ENCODE results near the gene CCT8.

CCT8 gene, protein sequence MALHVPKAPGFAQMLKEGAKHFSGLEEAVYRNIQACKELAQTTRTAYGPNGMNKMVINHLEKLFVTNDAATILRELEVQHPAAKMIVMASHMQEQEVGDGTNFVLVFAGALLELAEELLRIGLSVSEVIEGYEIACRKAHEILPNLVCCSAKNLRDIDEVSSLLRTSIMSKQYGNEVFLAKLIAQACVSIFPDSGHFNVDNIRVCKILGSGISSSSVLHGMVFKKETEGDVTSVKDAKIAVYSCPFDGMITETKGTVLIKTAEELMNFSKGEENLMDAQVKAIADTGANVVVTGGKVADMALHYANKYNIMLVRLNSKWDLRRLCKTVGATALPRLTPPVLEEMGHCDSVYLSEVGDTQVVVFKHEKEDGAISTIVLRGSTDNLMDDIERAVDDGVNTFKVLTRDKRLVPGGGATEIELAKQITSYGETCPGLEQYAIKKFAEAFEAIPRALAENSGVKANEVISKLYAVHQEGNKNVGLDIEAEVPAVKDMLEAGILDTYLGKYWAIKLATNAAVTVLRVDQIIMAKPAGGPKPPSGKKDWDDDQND

DNA sequence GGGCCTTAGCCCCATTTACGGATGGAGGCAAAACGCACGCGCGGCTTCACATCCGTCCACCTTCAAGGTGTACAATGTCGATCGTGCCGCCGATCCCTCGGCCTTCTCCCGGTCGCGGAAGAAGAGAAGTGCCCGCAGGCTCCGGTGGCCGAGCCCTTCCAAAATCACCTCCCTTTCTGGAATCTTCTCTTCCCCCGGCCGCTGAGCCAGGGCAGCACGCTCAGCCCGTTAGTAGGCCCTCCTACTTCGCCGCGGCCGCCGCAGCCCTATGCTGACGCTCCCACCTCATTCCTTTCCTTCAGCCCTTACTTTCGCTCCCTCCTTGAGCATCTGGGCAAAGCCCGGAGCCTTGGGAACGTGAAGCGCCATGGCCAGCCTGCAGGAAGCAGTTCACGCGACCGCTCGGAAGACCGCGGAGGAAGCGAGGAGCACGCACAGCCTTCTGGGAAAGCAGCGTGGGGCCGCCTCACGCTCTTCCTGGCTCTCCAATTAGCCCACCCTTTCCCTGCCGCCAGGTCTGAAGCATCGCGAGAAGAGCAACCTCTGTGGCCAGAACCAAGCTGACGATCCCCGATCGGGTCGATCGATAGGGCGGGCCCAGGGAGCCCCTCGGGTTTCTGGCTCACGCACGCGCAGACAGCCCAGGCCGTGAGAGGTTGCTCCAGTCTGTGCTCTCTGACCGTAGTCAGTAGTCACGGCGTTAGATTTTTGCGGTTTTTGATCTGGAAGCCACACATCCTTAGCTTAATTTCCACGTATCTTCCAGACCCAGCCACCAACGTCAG lies at the start of gene CCT8:
TSS of gene CCT8 (minus strand) at position 427 of the 785 bp plus-strand sequence. CDS start at position 369, 58 bp downstream.
- peak; percentile 95 for DNase-seq (ENCODE audit: low read depth)

DNA sequence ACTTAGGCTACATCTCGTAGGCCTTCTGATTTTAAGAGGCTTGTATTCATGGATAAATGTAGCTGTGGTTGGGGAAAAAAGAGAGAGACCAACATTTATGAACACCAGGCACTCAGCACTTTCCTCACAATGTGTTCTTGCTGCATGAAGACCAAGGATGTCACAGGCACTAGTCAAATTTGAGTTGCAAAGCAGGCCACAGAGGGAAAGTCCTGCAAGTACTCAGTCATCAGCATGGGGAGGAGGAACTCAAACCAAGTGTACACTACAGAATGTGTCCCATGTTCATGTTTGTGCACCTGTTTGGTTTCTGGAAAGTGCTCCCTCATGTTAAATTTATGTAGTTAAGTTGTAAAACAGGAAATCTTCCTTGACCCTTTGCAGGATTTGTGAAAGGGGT lies 48.3 kb upstream of the CCT8 start:
- DNase-seq (ENCODE audit: low read depth) = no peak

DNA sequence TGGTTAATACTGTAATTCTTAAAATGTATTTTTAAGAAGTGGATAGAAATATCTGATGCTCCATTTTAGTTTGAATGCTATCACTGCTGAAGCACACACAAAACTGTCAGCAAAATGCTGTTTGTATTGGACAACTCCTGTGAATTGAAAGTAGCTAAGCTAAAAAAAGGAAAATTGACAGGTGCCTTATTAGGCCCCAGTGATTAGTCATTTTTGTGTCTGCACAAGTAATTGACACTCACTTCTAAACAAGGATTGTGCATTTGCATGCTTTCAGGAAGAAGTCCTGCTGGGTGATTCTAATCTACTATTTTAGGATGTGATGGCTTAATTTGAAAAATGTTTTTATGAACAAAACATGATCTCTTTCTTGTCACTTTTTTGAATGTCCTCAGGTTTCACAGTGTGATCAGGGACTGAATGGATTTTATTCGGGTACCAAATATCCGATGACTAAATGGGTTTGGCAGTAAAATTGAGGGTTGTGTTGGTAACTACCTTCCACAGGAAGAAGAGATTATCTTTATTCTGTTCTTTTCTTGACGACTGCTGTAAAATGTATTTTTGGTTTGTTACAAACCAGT lies 44.0 kb upstream of the CCT8 start:
- DNase-seq (ENCODE audit: low read depth) = no peak

DNA sequence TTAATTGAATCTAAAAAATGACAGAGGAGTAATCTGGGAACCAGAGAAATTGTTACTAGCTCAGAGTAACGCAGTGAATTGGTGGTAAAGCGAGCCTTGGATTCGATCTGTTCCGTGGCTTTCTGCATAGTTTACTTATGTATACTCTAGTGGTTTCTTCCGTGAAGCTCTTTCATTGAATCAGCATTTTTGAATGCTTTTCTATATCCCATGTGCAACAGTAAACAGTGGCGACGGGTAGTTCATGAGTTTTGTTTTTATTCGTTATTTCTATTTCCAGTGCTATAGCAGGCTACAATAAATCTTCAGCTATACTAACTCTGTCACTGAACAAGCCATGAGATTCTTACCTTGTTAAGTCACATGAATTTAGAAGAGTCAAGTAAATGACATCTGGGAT lies 42.5 kb upstream of the CCT8 start:
- no peak for DNase-seq (ENCODE audit: low read depth)

DNA sequence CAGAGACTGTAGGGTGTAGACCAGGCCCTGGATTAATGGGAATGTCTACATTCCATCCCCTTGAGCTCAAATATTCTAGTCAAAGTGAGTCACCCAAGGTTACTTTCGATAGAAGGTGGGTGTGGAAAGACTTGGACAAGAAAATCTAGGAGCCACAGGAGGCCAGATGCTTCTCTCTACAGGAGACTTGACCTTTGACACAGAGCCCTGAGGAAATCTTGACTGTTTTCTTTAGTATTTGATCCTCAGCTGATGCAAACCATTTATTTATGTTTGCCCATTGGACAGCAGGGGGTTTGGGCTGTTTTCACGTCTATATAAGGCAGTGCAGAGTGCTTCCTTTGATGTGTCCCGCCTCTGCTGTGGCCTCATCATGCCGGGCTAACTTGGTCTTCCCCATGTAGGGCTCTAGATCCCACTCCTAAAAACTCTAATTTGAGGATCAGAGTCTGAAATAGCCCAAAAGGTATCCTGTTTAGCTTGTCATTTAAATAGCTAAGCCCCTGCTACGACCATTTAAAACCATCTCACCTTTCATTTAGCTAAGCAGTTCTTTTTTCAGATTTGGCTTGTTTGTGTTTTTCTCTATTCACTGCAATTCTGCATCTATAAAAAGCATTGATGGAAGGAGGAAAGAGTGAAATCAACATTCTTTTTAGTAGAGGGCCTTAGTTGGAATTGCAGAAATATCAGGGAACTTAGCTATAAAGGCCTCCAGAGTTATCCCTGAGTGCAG lies 41.5 kb upstream of the CCT8 start:
- DNase-seq (ENCODE audit: low read depth) = no peak

DNA sequence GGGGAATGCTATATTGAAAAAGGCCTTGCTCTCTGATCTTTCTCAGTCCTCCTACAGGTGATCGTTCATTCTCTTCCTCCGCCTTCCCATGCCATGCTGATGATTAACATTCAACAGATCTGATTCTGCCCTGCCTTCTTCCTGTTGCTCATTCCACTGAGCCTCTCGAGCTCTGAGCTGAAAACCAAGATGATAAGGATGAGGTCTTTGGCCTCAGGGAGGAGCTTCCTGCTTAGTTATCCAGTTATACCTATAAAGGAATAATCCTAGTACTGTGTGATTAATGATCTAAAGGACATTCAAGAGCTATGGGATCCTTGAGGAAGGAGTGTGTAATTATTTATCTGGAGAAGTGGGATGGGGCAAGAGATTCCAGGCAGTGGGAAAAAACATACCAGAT lies 31.8 kb upstream of the CCT8 start:
- DNase-seq (ENCODE audit: low read depth) = no peak

DNA sequence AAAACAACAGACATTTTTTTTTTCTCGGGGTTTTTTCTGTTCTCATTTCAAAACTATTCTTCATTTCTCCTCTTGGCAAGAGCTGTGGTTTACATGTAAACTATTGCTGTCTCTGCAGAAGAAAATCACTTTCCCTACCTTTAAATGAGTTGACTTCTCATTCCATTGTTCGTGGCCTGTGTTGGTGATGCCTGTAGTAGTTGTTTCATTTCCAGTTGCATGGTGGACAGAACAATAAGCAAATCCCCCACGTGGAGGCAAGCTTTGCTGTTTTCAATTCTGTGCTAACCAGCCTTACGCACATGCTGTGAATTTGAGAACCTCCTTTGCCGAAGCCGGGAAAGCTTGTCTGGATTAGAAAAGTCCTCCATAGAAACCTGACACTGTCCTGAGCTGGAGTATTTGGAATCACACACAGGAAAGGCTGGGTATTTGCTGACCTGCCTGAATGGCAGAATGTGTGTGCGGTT lies 30.8 kb upstream of the CCT8 start:
- no peak for DNase-seq (ENCODE audit: low read depth)

DNA sequence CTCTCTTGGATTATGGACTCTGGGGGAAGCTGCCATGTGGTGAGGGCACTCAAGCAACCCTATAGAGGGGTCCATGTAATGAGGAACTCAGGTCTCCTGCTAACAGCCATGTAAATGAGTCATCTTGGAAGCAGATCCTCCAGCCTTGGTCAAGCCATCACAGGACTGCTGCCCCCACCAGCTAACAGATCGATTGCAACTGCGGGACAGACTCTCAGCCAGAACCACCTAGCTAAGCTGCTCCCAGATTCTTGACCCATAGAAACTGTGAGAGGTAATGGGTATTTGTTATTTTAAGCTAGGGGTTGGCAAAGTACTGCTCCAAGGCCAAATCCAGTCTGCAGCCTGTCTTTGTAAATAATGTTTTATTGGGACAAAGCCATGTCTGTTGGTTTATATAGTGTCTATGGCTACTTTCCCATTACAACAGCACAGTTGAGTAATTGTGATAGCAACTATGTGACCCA lies 29.4 kb upstream of the CCT8 start:
- DNase-seq (ENCODE audit: low read depth) = no peak

DNA sequence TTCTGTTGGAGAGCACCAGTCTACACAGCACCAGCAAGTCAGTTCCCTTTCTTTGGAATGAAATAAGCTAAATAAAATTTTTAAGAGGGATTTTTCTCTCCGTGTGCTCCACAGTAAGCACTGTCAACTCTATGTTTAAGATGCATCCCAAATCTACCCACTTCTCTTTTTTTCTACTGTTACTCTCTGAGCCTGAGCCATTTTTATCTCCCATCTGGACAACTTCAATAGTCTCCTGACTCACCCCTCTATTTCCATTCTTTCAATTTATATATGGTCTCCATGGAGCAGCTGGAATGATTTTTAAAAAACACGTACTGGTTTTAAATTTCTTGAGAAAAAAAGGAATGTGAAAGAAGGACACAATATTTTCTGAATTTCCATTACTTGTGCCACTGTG lies 24.7 kb upstream of the CCT8 start:
- DNase-seq (ENCODE audit: low read depth) = no peak

DNA sequence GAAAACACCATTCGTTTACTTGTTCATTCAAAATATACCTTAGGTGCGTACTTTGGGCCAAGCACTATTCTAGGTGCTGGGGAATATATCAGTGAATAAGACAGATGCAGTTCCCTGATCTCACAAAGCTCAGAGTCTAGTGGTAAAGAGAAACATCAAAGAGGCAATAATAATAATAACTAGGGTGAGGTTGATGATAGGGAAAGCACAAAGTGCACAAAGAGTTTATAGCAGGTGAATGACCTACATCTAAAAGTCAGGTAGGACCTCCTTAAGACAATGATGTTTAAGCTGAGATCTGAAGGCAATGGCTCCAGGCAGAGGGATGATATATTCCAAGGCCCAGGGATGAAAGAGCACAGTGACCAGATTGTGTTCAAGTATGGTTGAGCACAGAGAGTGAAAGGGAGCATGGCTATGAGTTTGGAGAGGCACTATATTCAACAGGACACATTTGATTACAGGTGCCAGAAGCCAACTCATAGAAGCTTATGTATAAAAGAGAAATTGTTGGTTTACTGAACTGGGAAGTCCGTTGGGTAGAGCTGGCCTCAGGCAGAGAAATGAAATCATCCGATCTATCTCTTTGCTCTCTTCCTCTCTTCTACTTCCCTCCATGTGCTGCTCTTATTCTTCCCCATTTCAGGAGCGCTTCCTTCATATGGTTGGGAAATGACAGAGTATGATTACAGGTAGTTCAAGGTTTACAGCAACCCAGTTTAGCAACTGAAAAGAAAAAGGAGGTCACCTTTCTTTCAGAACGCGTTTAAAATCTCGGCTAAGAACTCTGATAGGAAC lies 23.0 kb upstream of the CCT8 start:
- DNase-seq (ENCODE audit: low read depth) = no peak

DNA sequence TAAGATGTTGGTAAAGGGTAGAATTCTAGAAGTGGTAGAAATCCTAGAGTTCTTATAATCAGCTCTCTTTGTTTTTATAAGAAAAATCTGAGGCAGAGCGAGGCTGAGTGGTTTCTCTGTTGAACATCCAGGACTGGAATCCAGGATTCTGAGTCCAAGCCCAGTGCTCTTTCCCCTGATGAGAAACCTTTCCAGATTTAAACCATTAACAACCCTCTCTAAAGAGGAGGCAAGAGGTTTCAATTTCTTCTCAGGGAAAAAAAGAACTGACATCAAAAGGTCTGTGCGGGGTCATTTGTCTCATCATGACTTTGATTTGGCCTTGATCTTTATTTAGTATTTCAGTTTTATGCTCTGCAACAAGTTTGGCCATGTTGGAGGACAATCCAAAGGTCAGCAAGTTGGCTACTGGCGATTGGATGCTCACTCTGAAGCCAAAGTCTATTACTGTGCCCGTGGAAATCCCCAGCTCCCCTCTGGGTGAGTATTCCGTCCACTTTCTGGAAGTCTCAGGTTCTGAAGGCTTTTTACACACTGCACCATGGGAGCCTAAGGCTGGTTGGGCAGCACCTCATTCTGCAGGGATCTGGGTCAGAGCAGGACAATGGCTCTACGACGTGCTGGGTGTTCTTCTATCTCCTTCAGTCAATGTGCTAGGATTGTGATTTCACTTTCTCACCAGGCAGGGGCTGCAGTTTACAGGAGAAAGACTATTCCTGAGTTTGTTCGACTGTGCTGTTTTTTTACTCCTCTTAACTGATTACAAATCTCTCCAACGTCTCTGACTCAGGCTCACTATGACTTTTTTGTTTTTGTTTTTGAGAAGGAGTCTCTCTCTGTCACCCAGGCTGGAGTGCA lies 18.9 kb upstream of the CCT8 start:
- no peak for DNase-seq (ENCODE audit: low read depth)

DNA sequence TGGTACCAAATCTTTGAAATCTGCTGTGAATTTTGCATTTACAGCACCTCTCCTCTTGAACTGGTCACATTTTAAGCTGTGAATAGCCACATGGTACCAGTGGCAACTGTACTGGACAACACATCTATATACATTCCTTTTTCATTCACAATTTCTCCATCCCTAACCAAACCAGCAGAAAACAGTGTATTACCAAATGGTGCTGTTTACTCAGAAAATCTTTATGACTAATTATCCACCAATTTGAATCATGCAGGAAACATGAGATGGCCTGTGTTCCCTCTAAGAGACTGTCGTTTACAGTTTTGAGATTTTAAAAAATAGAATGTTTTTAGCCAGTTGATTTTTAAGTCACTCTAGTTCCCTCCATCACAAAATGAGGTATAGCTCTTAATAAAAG lies 17.6 kb upstream of the CCT8 start:
- no peak for DNase-seq (ENCODE audit: low read depth)

DNA sequence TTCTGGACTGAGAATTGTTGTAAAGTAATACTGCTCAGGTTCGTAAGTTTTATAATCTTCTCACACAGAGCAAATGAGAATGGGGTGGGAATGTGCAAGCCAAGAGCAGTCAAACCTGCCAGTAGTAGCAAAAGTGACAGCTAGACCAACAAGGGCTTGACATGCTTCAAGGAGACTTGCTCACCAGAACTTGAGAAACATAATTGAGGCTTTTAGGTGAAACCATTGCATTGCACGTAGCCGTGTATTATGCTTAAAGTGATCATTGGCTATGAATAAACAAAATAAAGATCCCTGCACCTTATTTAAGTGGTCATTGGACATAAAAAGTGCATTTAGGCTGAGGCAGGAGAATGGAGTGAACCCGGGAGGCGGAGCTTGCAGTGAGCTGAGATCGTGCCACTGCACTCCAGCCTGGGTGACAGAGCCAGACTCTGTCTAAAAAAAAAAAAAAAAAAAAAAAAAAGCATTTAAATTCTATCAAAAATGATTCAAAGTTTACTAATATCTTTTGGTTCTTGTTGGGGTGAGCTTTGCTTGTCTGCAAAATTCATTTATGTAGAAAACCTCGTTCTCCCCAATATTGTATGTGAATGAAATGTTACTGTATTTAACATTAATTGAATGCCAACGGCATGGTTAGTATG lies 11.8 kb upstream of the CCT8 start:
- DNase-seq (ENCODE audit: low read depth) = no peak

DNA sequence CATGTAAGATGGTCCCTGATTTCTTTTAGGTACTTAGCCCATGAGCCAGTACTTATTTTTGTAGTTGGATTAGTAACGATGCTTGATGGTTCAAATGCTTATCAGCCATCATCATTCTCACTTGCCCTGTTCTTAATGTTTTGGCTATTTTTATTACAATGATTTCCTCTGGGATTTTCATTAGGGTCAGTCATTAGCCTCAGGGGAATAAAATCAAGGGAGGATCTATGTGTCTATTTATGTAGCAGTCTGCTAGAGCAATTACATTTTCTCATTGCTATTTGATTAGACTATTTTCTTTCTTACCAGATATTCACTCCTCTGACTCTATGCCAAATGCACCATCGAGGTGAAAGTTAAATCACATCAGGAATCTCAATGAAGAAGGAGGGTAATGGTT lies 10.9 kb upstream of the CCT8 start:
- DNase-seq (ENCODE audit: low read depth) = no peak

DNA sequence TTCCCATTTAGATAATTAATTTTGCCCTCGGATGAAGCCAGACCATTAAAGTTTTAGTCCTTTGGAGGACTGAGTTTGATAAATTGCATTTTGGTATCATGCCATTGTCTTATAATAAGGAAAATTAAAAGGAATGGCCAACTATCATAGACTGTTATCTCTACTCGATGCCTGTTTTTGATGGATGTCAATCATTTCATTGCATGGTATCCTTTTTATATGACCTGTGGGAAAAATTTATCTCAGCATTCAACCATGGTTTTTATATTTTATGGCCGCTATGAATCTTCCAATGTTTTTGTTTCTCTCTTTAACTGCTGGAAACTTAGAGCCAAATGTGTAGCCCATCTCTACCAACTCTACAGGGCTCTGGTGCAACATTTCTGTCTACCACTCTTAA lies 9.9 kb upstream of the CCT8 start:
- DNase-seq (ENCODE audit: low read depth) = no peak

DNA sequence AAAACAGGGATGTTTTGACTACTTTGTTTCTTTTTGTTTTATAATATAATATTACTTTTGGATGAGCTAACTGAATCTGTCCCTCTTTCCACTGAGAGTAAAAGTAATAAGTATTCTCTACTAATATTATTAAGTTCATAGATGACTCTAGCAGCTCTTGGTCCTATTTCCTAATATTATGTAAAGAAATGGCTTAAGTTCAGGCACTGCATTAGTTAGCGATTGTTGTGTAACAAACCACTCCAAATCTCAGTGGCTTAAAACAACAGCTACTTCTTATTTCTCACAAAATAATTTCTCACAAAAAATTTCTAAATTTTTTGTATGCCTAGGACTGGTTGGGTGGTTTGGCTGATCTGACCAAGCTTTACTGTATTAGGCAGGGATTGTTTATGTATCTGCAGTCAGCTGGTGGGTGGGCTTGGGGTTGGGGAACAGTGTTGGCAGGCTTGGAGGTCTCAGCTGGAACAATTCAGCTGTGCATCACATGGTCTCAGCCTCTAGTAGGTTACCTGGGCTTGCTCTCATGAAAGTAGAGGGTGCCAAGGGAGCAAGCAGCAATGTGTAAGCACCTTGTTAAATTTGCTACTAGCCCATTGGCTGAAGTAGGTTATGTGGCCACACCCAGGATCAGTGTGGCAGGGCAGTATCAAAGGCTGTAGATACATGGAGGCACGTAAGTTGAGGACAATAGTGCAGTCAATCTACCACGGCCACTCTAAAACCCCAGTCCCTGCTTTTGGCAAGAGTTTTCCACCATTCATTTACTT lies 8.8 kb upstream of the CCT8 start:
- no peak for DNase-seq (ENCODE audit: low read depth)

DNA sequence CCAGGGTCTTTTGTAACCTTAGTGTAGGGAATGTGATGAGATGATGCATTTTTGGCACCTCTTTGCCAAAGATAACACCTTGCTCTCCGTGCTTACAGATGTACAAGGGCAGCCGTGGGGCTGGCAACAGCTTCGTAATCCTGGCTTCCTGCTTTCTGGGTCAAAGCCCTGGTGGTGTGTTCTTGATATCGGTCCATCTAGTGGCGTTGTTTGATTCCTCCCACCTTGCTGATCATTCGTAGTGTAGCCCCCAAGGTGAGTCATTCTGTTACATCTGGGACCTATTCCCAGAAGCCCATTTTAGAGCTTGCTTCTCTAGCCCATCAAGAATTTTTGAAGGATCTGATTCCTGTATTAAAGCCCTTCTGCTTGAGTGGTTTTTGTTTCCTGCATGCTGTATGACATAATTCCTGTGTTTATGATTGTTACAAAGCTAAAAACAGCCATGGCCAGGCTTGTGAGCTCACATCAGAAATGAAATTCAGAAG lies 7.0 kb upstream of the CCT8 start:
- DNase-seq (ENCODE audit: low read depth) = no peak

Measured in stimulated activated CD8-positive, alpha-beta memory T cell treated with anti-CD3 and anti-CD28 coated beads, Interleukin-7, amount 100 ng/mL, for 24 hours (primary cell).